ENCODE measurements around the gene CFAP46. TPM values are rescaled to one million over a fixed set of nuclear protein-coding genes. Genes with fewer than 3 reads are reported as not detected.

CFAP46 gene
- total and polyA plus RNA-seq, 2 of the 8 experiments (the other 6 are each of a cell fraction or from before 2014, with no cell fraction given) = 2.6 to 4.8 TPM

DNA sequence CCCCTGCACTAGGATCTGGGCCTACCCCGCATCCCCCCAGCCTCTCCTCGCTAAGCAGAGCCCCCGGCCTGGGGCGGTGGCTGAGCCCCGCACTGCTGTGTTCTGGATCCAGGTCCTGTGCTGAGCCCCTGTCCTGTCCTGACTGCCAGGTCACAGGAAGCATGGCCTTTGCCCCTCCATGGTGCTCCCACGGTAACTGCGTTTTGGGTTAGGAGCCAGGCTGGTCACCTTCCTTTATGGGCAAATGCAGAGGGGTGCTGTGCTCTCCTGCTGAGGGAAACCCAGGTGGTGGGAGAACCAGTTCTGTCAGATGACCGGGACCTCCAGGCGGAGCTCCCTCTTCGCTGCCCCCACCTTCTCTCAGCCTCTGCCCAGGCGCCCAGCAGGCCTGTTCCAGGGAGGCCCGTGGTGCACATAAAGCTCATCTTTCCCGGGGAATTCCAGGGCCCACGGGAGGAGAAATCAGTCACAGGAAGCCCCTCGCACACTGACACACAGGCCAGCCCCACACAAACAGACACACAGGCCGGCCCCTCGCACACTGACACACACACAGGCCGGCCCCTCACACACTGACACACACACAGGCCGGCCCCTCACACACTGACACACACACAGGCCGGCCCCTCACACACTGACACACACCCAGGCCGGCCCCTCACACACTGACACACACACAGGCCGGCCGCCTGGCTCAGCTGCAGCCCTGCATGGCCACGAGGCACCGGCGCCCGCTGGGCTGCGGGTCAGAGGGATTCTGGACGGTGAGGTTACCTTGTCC is 75.6 kb downstream of the CFAP46 start:
- Histone ChIP-seq H2BK12ac (ENCODE audit: low read depth, low read length) (peak overlapping the region; percentile 60; the same call in 1 of the 2 replicates), H4K8ac (ENCODE audit: extremely low read depth, insufficient read depth, low read length) (peak overlapping the region; percentile 5), H2BK20ac (ENCODE audit: low read length) (no peak overlapping the region), H3K9ac (replicated peaks in 1 of 4; ENCODE audit: extremely low read depth in 1 of 4, low read depth in 3 of 4, low read length in 3 of 4) (no peak overlapping the region), H2BK120ac (replicated peaks; ENCODE audit: low read depth, low read length) (no peak overlapping the region), H2BK5ac (ENCODE audit: low read depth, low read length) (no peak overlapping the region; the same call in 1 of the 2 replicates), H3K18ac (ENCODE audit: extremely low read depth, low read length) (no peak overlapping the region), H4K5ac (ENCODE audit: insufficient read length, low read depth, low read length) (no peak overlapping the region), H3K56ac (replicated peaks; ENCODE audit: insufficient read length, low read depth, low read length) (no peak overlapping the region), H2AFZ (ENCODE audit: low read length) (no peak overlapping the region), H3K4me3 (ENCODE audit: extremely low read depth in 1 of 4, insufficient read depth in 2 of 4, low read depth in 3 of 4, low read length in 4 of 4) (no peak overlapping the region), H3K23ac (ENCODE audit: insufficient read length) (no peak overlapping the region), H3K27me3 (replicated peaks in 1 of 4; ENCODE audit: control insufficient read depth in 3 of 4, extremely low read depth in 1 of 4, insufficient read depth in 3 of 4, low read length in 3 of 4) (no peaks in the 10 kb centered on the region; a peak in 1 of 7 replicates), H3K36me3 (ENCODE audit: control insufficient read depth in 2 of 4, insufficient read depth in 4 of 4, low read length in 3 of 4) (no peaks in the 10 kb centered on the region), H3K4me2 (ENCODE audit: insufficient read depth in 1 of 2, low read depth in 2 of 2, low read length in 2 of 2) (no peak overlapping the region), H3K79me1 (ENCODE audit: low read depth, low read length) (no peaks in the 10 kb centered on the region), H2BK15ac (ENCODE audit: low read length) (peak overlapping the region; percentile 18; the same call in 1 of the 2 replicates), H4K20me1 (replicated peaks in 1 of 2; ENCODE audit: control insufficient read depth in 1 of 2, insufficient read depth in 2 of 2, low read length in 2 of 2) (no peaks in the 10 kb centered on the region), H3K79me2 (ENCODE audit: control insufficient read depth in 1 of 2, insufficient read depth in 2 of 2, low read length in 2 of 2) (no peaks in the 10 kb centered on the region), H2AK5ac (ENCODE audit: low read depth, low read length) (no peak overlapping the region), H3K9me3 (ENCODE audit: insufficient read depth in 2 of 2, low read depth in 1 of 2, low read length in 1 of 2) (no peaks in the 10 kb centered on the region), H3K14ac (ENCODE audit: insufficient read length) (no peak overlapping the region), H4K91ac (replicated peaks; ENCODE audit: insufficient read length, low read length) (no peak overlapping the region), H3K23me2 (ENCODE audit: low read depth, low read length) (no peaks in the 10 kb centered on the region), H3K4ac (replicated peaks; ENCODE audit: insufficient read length, low read depth, low read length) (no peak overlapping the region), H3K27ac (ENCODE audit: low read depth, low read length) (no peak overlapping the region), H3K4me1 (replicated peaks in 1 of 4; ENCODE audit: control insufficient read depth in 3 of 4, insufficient read depth in 4 of 4, low read length in 3 of 4) (peaks cover 0 to 3% (median 1%) of the 10 kb centered on the region in 4 experiments; a peak in 2 of 7 replicates)
- FAIRE-seq = no peak
- 90% methylated on average over 19 of the region's 29 CpGs; no CpG with 5 or more reads in 1 of the 2 experiments for WGBS, 2 experiments (ENCODE audit: extremely low coverage in 1 of 2, insufficient coverage in 1 of 2, insufficient read length in 1 of 2, insufficient replicate concordance in 2 of 2, low coverage in 1 of 2, low lambda C conversion rate in 2 of 2, missing lambda C conversion rate in 1 of 2)
- ChIA-PET CTCF (ENCODE audit: partially characterized antibody) (no interaction called here), POLR2A (ENCODE audit: partially characterized antibody) (no interaction called here)
- peak in 1 of 2 experiments; percentile 46 for DNase-seq (ENCODE audit: low read depth in 1 of 2, low spot score in 2 of 2)
- no peak for TF ChIP-seq RFX5 (IDR thresholded peaks at IDR 0.05; ENCODE audit: borderline replicate concordance, low read depth, low read length)
- no peak for TF ChIP-seq GTF2F1 (IDR thresholded peaks at IDR 0.05; ENCODE audit: borderline replicate concordance, low read depth, low read length)
- no peak for TF ChIP-seq POLR2A (IDR thresholded peaks at IDR 0.05; ENCODE audit: control extremely low read depth in 1 of 2, low read depth in 2 of 2, low read length in 2 of 2)
- TF ChIP-seq YY1 (IDR thresholded peaks at IDR 0.05; ENCODE audit: low read depth, low read length) = no peak
- TF ChIP-seq CHD2 (IDR thresholded peaks at IDR 0.05; ENCODE audit: low read length) = no peak
- TF ChIP-seq CBX8 (IDR thresholded peaks at IDR 0.05; ENCODE audit: borderline replicate concordance, low read depth, low read length) = no peak
- no peak for TF ChIP-seq CTCF (IDR thresholded peaks at IDR 0.05; ENCODE audit: control extremely low read depth in 1 of 3, insufficient read depth in 1 of 3, low read depth in 1 of 3, low read length in 3 of 3)
- TF ChIP-seq HDAC6 (IDR thresholded peaks at IDR 0.05; ENCODE audit: low read depth, low read length) = no peak
- no peak for TF ChIP-seq EZH2 (IDR thresholded peaks at IDR 0.05; ENCODE audit: low read depth, low read length, severe bottlenecking)
- no peak for TF ChIP-seq SUZ12 (IDR thresholded peaks at IDR 0.05; ENCODE audit: low read length)
